HEK293 (cell line): ENCODE measurements around the gene MAPK11.
A peak's percentile ranks its signal among the peaks of the same experiment; 100 is the strongest.

Experiments
- GLIS1 ChIP-seq: fragments of 450-650 bp; formaldehyde crosslinking; IDR thresholded peaks from 2 replicates; pipeline ENCODE4 v1.5.1; 2016; ENCODE audit warnings: missing biosample characterization, missing genetic modification characterization
- IKZF3 ChIP-seq: fragments of 450-650 bp; IDR thresholded peaks from 2 replicates; pipeline ENCODE4 v1.5.0; 2018; ENCODE audit warnings: missing biosample characterization, mild to moderate bottlenecking, missing genetic modification characterization, moderate library complexity
- INSM2 ChIP-seq: fragments of 450-650 bp; formaldehyde crosslinking; IDR thresholded peaks from 2 replicates; pipeline ENCODE4 v1.5.1; 2016; ENCODE audit warnings: missing biosample characterization, missing genetic modification characterization
- MEIS1 ChIP-seq: sonication (generic); formaldehyde crosslinking; IDR thresholded peaks from 2 replicates; pipeline ENCODE4 v1.8.1; 2022; ENCODE audit warnings: missing genetic modification reagents, mild to moderate bottlenecking, borderline replicate concordance
- OSR2 ChIP-seq: fragments of 450-650 bp; formaldehyde crosslinking; IDR thresholded peaks from 2 replicates; pipeline ENCODE4 v1.5.1; 2016; ENCODE audit warnings: missing biosample characterization, missing genetic modification characterization
- PBX3 ChIP-seq: sonication (generic); formaldehyde crosslinking; IDR thresholded peaks from 2 replicates; pipeline ENCODE4 v1.8.1; 2022; ENCODE audit warnings: mild to moderate bottlenecking, moderate library complexity, missing genetic modification reagents
- PRDM1 ChIP-seq: fragments of 450-650 bp; formaldehyde crosslinking; IDR thresholded peaks from 2 replicates; pipeline ENCODE4; 2016; ENCODE audit warnings: missing biosample characterization, missing genetic modification characterization
- PRDM4 ChIP-seq: fragments of 450-650 bp; formaldehyde crosslinking; IDR thresholded peaks from 2 replicates; pipeline ENCODE4 v1.5.1; 2017; ENCODE audit warnings: missing biosample characterization, missing genetic modification characterization
- RBAK ChIP-seq: fragments of 450-650 bp; formaldehyde crosslinking; IDR thresholded peaks from 2 replicates; pipeline ENCODE4 v1.5.1; 2016; ENCODE audit warnings: missing biosample characterization, missing genetic modification characterization
- SP2 ChIP-seq: fragments of 450-650 bp; formaldehyde crosslinking; IDR thresholded peaks from 2 replicates; pipeline ENCODE4 v1.5.1; 2016; ENCODE audit warnings: missing biosample characterization, missing genetic modification characterization
- TRIM28 ChIP-seq: IDR thresholded peaks from 2 replicates; pipeline ENCODE4 v1.6.1; 2011; ENCODE audit warnings: low read length, control low read depth, borderline replicate concordance
- ZNF121 ChIP-seq: fragments of 450-650 bp; formaldehyde crosslinking; IDR thresholded peaks from 2 replicates; pipeline ENCODE4 v1.5.1; 2016; ENCODE audit warnings: missing biosample characterization, missing genetic modification characterization
- ZNF133 ChIP-seq: fragments of 450-650 bp; formaldehyde crosslinking; IDR thresholded peaks from 2 replicates; pipeline ENCODE4 v1.5.1; 2016; ENCODE audit warnings: missing biosample characterization, missing genetic modification characterization
- ZNF18 ChIP-seq: fragments of 450-650 bp; formaldehyde crosslinking; IDR thresholded peaks from 2 replicates; pipeline ENCODE4 v1.5.1; 2016; ENCODE audit warnings: missing biosample characterization, missing genetic modification characterization
- ZNF202 ChIP-seq: fragments of 450-650 bp; formaldehyde crosslinking; IDR thresholded peaks from 2 replicates; pipeline ENCODE4 v1.5.1; 2016; ENCODE audit warnings: missing biosample characterization, missing genetic modification characterization, borderline replicate concordance
- ZNF239 ChIP-seq: fragments of 450-650 bp; formaldehyde crosslinking; IDR thresholded peaks from 2 replicates; pipeline ENCODE4 v1.5.1; 2016; ENCODE audit warnings: missing biosample characterization, missing genetic modification characterization
- ZNF302 ChIP-seq: fragments of 450-650 bp; formaldehyde crosslinking; IDR thresholded peaks from 2 replicates; pipeline ENCODE4 v1.5.1; 2016; ENCODE audit warnings: missing biosample characterization, missing genetic modification characterization, low read depth
- ZNF394 ChIP-seq: fragments of 450-650 bp; formaldehyde crosslinking; IDR thresholded peaks from 2 replicates; pipeline ENCODE4 v1.5.1; 2016; ENCODE audit warnings: missing biosample characterization, missing genetic modification characterization, mild to moderate bottlenecking, moderate library complexity, borderline replicate concordance
- ZNF518A ChIP-seq: fragments of 450-650 bp; formaldehyde crosslinking; conservative IDR thresholded peaks from 2 replicates; pipeline ENCODE4 v1.5.1; 2016; ENCODE audit warnings: low read depth, missing biosample characterization, missing genetic modification characterization
- ZNF529 ChIP-seq: fragments of 450-650 bp; formaldehyde crosslinking; IDR thresholded peaks from 2 replicates; pipeline ENCODE4 v1.5.1; 2017; ENCODE audit warnings: missing genetic modification characterization, missing biosample characterization; ENCODE audit not compliant: insufficient replicate concordance
- ZNF558 ChIP-seq: fragments of 450-650 bp; formaldehyde crosslinking; IDR thresholded peaks from 2 replicates; pipeline ENCODE4 v1.5.1; 2016; ENCODE audit warnings: missing biosample characterization, missing genetic modification characterization
- ZNF561 ChIP-seq: fragments of 450-650 bp; IDR thresholded peaks from 2 replicates; pipeline ENCODE4 v1.5.1; 2018; ENCODE audit warnings: missing biosample characterization, missing genetic modification characterization, borderline replicate concordance
- ZNF600 ChIP-seq: fragments of 450-650 bp; formaldehyde crosslinking; IDR thresholded peaks from 2 replicates; pipeline ENCODE4 v1.5.1; 2016; ENCODE audit warnings: missing biosample characterization, missing genetic modification characterization
- ZNF623 ChIP-seq: fragments of 450-650 bp; formaldehyde crosslinking; IDR thresholded peaks from 2 replicates; pipeline ENCODE4 v1.5.1; 2016; ENCODE audit warnings: missing biosample characterization, missing genetic modification characterization
- ZNF664 ChIP-seq: fragments of 450-650 bp; formaldehyde crosslinking; IDR thresholded peaks from 2 replicates; pipeline ENCODE4 v1.5.1; 2016; ENCODE audit warnings: missing biosample characterization, missing genetic modification characterization
- ZNF776 ChIP-seq: fragments of 450-650 bp; formaldehyde crosslinking; IDR thresholded peaks from 2 replicates; pipeline ENCODE4 v1.5.0; 2017; ENCODE audit warnings: missing biosample characterization, missing genetic modification characterization, borderline replicate concordance
- ZNF791 ChIP-seq: fragments of 450-650 bp; formaldehyde crosslinking; IDR thresholded peaks from 2 replicates; pipeline ENCODE4 v1.5.1; 2016; ENCODE audit warnings: missing biosample characterization, missing genetic modification characterization
- ZSCAN16 ChIP-seq: fragments of 450-650 bp; formaldehyde crosslinking; IDR thresholded peaks from 2 replicates; pipeline ENCODE4 v1.5.1; 2016; ENCODE audit warnings: missing biosample characterization, missing genetic modification characterization

MAPK11 gene

DNA sequence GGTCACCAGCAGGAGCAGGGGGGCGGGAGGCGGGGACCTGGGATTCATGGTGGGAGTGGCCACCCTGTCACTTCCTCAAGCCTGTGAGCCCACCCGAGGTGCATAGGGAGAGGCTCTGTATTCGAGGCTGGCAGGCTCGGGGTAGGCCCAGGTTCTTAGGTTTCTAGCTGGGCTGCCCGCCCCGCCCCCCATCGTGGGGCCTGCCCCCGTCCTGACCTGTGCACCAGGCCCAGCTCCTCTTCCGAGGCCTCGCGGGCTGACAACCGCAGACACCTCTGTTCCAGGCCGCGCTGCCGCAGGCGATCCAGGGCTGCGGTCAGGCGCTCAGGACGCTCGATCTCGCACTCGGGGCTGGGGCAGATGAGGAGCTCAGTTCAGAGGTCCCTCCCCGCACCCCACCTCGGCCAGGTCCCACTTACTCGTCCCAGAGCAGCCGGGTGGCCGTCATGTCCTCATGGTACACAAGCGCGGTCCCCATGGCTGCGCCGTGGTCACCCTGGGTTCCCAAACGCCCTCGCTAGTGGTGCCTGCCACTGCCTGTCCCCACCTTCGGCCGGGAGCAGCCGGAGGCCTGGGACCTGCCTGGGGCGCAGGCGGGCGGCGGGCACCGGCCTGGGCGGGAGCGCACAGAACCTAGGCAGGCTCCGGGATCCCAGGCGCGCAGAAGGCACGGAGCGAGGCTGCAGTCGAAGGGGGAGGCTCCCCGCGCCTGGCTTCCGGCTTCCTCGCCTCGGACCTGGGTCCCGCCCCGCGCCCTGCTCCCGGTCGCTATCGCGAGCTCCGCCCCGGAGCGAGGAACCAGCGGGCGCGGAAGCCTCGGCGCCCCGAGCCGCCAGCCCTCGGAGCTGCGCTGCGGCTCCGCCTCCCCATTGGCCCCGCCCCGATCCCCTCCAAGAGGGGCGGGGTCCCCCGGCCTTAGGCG lies 19.4 kb downstream of the MAPK11 start, which contains the start of gene HDAC10 (continued):
- TF ChIP-seq ZNF121 (tag by site-specific recombination): peak; percentile 39; the same call in 1 of the 2 replicates
- no peak for TF ChIP-seq INSM2 (tag by site-specific recombination)
- no peak for TF ChIP-seq ZNF558 (tag by site-specific recombination)
- peak; percentile 24; the same call in 1 of the 2 replicates for TF ChIP-seq OSR2 (tag by site-specific recombination)
- no peak for TF ChIP-seq ZSCAN16 (tag by site-specific recombination)
- no peak for TF ChIP-seq MEIS1
- TF ChIP-seq ZNF561: peak; percentile 77
- no peak for TF ChIP-seq ZNF664 (tag by site-specific recombination)
- no peak for TF ChIP-seq IKZF3 (tag by site-specific recombination)
- no peak for TF ChIP-seq PRDM4 (tag by site-specific recombination)
- TF ChIP-seq ZNF239 (tag by site-specific recombination): no peak
- peak; percentile 80 for TF ChIP-seq SP2 (tag by site-specific recombination)
- TF ChIP-seq ZNF791 (tag by site-specific recombination): no peak
- TF ChIP-seq ZNF623 (tag by site-specific recombination): no peak
- no peak for TF ChIP-seq ZNF776 (tag by site-specific recombination)
- TF ChIP-seq RBAK (tag by site-specific recombination): no peak
- no peak for TF ChIP-seq ZNF302 (tag by site-specific recombination)
- TF ChIP-seq ZNF18 (tag by site-specific recombination): no peak
- TF ChIP-seq ZNF600 (tag by site-specific recombination): no peak
- TF ChIP-seq ZNF202 (tag by site-specific recombination): no peak
- TF ChIP-seq ZNF518A (tag by site-specific recombination): no peak
- no peak for TF ChIP-seq PRDM1
- TF ChIP-seq TRIM28: no peak
- no peak for TF ChIP-seq ZNF133 (tag by site-specific recombination)
- TF ChIP-seq ZNF394 (tag by site-specific recombination): no peak
- TF ChIP-seq GLIS1 (tag by site-specific recombination): no peak
- no peak for TF ChIP-seq PBX3 (CRISPR knock-in tag)
- TF ChIP-seq ZNF529 (tag by site-specific recombination): no peak
